Measurements from ENCODE around the gene CENPC. TPM values are rescaled to one million over a fixed set of nuclear protein-coding genes. Genes with fewer than 3 reads are reported as not detected.

CENPC gene
- total RNA-seq, 1 donor from 2014 or later, result 9.0 TPM

- TF ChIP-seq CTCF (IDR thresholded peaks at IDR 0.05; ENCODE audit: borderline replicate concordance), result no peak
- DNase-seq, result no peak
- H3K9me3 ChIP-seq (replicated peaks), result no peaks in the 10 kb centered on the region
- no peaks in the 10 kb centered on the region for H3K27me3 ChIP-seq (ENCODE audit: low read depth)
- H3K36me3 ChIP-seq, result no peaks in the 10 kb centered on the region
- H3K27ac ChIP-seq (replicated peaks), result no peak overlapping the region
- intact Hi-C loops (cut with micrococcal nuclease), result no loop called here
- no peak overlapping the region for H3K4me3 ChIP-seq
- no peaks in the 10 kb centered on the region for H3K4me1 ChIP-seq
Observed at GRCh38 chr4:67581208-67581857, 36.0 kb upstream of the CENPC start.

- H3K27me3 ChIP-seq (ENCODE audit: low read depth), result no peaks in the 10 kb centered on the region
- H3K9me3 ChIP-seq (replicated peaks), result no peaks in the 10 kb centered on the region
- intact Hi-C loops (cut with micrococcal nuclease), result no loop called here
- no peak overlapping the region for H3K4me3 ChIP-seq
- DNase-seq, result no peak
- no peaks in the 10 kb centered on the region for H3K36me3 ChIP-seq
- H3K4me1 ChIP-seq, result no peaks in the 10 kb centered on the region
- TF ChIP-seq CTCF (IDR thresholded peaks at IDR 0.05; ENCODE audit: borderline replicate concordance), result no peak
- H3K27ac ChIP-seq (replicated peaks), result no peak overlapping the region
Observed at GRCh38 chr4:67580577-67580976, 35.3 kb upstream of the CENPC start.

DNA sequence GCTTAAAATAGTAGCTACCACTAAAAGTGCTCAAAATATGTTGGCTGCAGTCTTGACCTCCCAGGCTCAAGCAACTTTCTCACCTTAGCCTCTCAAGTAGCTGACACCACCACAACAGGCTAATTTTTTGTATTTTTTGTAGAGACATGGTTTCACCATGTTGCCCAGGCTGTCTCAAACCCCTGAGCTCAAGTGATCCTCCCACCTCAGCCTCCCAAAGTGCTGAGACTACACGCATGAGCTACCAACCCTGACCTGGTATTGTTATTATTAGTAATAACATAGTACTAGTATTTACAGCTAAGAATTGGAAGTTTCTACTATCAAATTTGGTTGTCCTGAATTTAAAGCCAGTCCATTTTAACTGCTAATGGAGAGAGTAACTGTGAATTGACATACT is 31.2 kb upstream of the CENPC start:
- intact Hi-C loops (cut with micrococcal nuclease), result no loop called here
- Histone ChIP-seq H3K9me3 (replicated peaks) (no peaks in the 10 kb centered on the region), H3K4me1 (no peaks in the 10 kb centered on the region), H3K4me3 (no peak overlapping the region), H3K36me3 (no peaks in the 10 kb centered on the region), H3K27me3 (ENCODE audit: low read depth) (no peaks in the 10 kb centered on the region), H3K27ac (replicated peaks) (no peak overlapping the region)
- DNase-seq, result no peak
- TF ChIP-seq CTCF (IDR thresholded peaks at IDR 0.05; ENCODE audit: borderline replicate concordance), result no peak

GRCh38 chr4:67576059-67576466 is 30.8 kb upstream of the CENPC start:
- no peak for DNase-seq
- intact Hi-C loops (cut with micrococcal nuclease), result no loop called here

DNA sequence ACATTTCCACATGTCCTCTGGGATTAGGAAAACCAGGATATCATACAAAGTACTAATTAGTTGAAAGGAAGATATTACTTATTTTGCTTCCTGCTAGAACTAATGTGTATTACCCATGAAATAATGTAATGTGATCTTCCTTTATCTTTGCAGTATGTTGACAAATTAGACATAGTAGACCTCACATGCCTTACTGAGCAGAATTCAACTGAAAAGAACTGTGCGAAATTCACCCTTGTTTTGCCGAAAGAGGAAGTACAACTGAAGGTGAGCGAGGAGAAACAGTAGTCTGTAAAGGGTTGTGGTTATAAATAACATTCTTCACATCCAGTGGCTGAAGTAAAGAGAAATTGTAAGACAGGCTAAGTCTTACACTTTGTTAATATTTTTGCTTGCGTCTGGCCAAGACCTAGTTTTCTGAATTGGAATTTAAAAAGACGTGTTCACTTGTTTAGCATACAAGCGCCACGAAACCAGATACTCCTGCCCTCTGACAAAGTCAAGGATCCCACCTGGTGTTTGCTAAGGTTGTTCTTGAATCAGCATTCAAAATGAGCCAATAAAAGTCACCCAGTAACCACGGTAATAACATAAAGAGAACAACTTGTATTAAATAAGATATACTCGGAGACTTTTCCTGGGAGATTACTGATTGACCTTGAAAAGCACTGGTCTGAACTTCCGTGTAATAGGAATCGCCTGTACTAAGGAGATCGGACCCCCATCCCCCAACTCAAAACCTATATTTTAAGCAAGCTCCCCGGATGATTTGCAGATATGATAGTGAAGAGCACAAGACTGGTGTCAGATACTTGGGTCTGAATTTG is 30.1 kb upstream of the CENPC start:
- no peak overlapping the region for H3K4me3 ChIP-seq
- H3K9me3 ChIP-seq (replicated peaks), result no peaks in the 10 kb centered on the region
- no peaks in the 10 kb centered on the region for H3K27me3 ChIP-seq (ENCODE audit: low read depth)
- no peak for DNase-seq
- intact Hi-C loops (cut with micrococcal nuclease), result no loop called here
- no peak for TF ChIP-seq CTCF (IDR thresholded peaks at IDR 0.05; ENCODE audit: borderline replicate concordance)
- no peaks in the 10 kb centered on the region for H3K36me3 ChIP-seq
- no peak overlapping the region for H3K27ac ChIP-seq (replicated peaks)
- no peaks in the 10 kb centered on the region for H3K4me1 ChIP-seq

More at GRCh38 chr4:67576059-67576466, 30.8 kb upstream of the CENPC start:
- H3K4me1 ChIP-seq, result no peaks in the 10 kb centered on the region
- H3K4me3 ChIP-seq, result no peak overlapping the region
- H3K9me3 ChIP-seq (replicated peaks), result no peaks in the 10 kb centered on the region
- no peak for TF ChIP-seq CTCF (IDR thresholded peaks at IDR 0.05; ENCODE audit: borderline replicate concordance)
- no peaks in the 10 kb centered on the region for H3K27me3 ChIP-seq (ENCODE audit: low read depth)
- H3K36me3 ChIP-seq, result no peaks in the 10 kb centered on the region
- no peak overlapping the region for H3K27ac ChIP-seq (replicated peaks)

All from left ventricle myocardium inferior (tissue), 1 donor.